Breast epithelium (tissue), 4 donors: Measurements from ENCODE around the gene GPATCH3. TPM values are rescaled to one million over a fixed set of nuclear protein-coding genes. Genes with fewer than 3 reads are reported as not detected.

Experiments
- DNase-seq, 2 donors: peaks; one replicate each; pipeline ENCODE4 v3.0.0-alpha.2; 2019; ENCODE audit warnings: low spot score in 2 of 2
- H3K27ac ChIP-seq, 2 donors: fragments of 200-600 bp; sonication (generic) in 1 of 2; one replicate each; pipeline ENCODE4 v1.5.1; 2016 to 2019; ENCODE audit warnings: mild to moderate bottlenecking in 1 of 2
- H3K27me3 ChIP-seq, 2 donors: fragments of 200-600 bp; sonication (generic) in 1 of 2; one replicate each; pipeline versions ENCODE4 v1.5.1 to v1.6.0; 2017 to 2019; ENCODE audit warnings: control low read depth in 1 of 2, mild to moderate bottlenecking in 1 of 2
- H3K36me3 ChIP-seq: fragments of 200-600 bp; one replicate; pipeline ENCODE4 v1.5.1; 2019
- H3K4me1 ChIP-seq, 2 donors: fragments of 200-600 bp; sonication (generic); one replicate each; pipeline ENCODE4 v1.5.1; 2016 to 2019; ENCODE audit warnings: control low read depth in 1 of 2
- H3K4me3 ChIP-seq, 3 donors: fragments of 200-600 bp; sonication (generic); 1 replicate in 2 of 3; 2 replicates in 1 of 3; pipeline ENCODE4 v1.5.1; 2016 to 2019; ENCODE audit warnings: mild to moderate bottlenecking in 3 of 3, moderate library complexity in 2 of 3
- H3K9me3 ChIP-seq, 2 donors: fragments of 200-600 bp; sonication (generic) in 1 of 2; one replicate each; pipeline ENCODE4 v1.5.1; 2016 to 2019; ENCODE audit warnings: control low read depth in 1 of 2
- POLR2A ChIP-seq: fragments of 450-650 bp; IDR thresholded peaks from one replicate; pipeline ENCODE4 v1.6.1; 2016; ENCODE audit warnings: antibody characterized with exemption, mild to moderate bottlenecking, moderate library complexity
- POLR2AphosphoS5 ChIP-seq, 3 donors: sonication (generic); formaldehyde crosslinking; IDR thresholded peaks; one replicate each; pipeline ENCODE4 v1.6.1; 2017; ENCODE audit warnings: antibody characterized with exemption in 3 of 3
- intact Hi-C: fragments of 100-400 bp; cut with DNase I; formaldehyde crosslinking; loops from one replicate; pipeline ENCODE4 v1.15.1; 2023; ENCODE audit warnings: low total_unique reads
- total RNA-seq, 3 donors: library from RNA; depleted of rRNA; stranded (reverse); fragments of >200 nt; gene quantifications; one replicate each; pipeline ENCODE4 v1.1.0, GENCODE V29; 2016
- TF ChIP-seq, protein P1 (sequence below), 3 donors: fragments of 450-650 bp; IDR thresholded peaks; one replicate each; pipeline ENCODE4 v1.5.1; 2016 to 2017; ENCODE audit warnings: antibody characterized with exemption in 3 of 3, mild to moderate bottlenecking in 3 of 3, moderate library complexity in 3 of 3

Gene GPATCH3
- total RNA-seq, 3 donors from 2014 or later, result 8.3 to 13.5 (median 11.8) TPM

DNA sequence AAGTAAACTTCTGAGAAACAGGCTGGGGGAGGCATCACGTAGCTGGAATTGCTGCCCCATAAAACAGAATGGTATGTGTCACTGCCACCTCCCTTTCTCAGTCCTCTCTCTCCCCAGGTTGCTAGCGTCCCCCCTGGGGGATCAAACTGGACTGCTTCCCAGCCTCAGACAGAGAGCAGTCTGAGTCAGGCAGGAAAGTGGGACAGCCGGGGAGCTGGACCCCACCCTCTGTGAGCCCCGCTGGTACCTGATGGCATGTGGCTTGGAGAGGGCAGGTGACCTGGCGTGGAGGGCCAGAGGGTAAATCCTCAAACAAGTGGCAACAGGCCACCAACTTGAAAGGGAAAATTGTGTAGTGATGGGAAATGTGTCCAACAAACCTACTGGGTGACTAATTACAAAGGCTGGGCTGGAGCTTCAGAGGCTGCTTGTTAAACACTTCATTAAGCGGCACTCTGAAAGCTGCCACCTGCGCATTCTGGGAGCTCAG is 38.3 kb downstream of the GPATCH3 start:
- H3K9me3 ChIP-seq, result no peaks in the 10 kb centered on the region
- H3K4me1 ChIP-seq, result no peaks in the 10 kb centered on the region
- peak overlapping the region; percentile 89 to 99 for H3K27ac ChIP-seq
- no peaks in the 10 kb centered on the region for H3K36me3 ChIP-seq
- peak in 1 of 3 donors; percentile 16 for TF ChIP-seq POLR2AphosphoS5 (IDR thresholded peaks at IDR 0.05)
- TF ChIP-seq, protein P1, sequence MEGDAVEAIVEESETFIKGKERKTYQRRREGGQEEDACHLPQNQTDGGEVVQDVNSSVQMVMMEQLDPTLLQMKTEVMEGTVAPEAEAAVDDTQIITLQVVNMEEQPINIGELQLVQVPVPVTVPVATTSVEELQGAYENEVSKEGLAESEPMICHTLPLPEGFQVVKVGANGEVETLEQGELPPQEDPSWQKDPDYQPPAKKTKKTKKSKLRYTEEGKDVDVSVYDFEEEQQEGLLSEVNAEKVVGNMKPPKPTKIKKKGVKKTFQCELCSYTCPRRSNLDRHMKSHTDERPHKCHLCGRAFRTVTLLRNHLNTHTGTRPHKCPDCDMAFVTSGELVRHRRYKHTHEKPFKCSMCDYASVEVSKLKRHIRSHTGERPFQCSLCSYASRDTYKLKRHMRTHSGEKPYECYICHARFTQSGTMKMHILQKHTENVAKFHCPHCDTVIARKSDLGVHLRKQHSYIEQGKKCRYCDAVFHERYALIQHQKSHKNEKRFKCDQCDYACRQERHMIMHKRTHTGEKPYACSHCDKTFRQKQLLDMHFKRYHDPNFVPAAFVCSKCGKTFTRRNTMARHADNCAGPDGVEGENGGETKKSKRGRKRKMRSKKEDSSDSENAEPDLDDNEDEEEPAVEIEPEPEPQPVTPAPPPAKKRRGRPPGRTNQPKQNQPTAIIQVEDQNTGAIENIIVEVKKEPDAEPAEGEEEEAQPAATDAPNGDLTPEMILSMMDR (IDR thresholded peaks at IDR 0.05), result no peak
- DNase-seq, result peak in 1 of 2 donors; percentile 29
- no peaks in the 10 kb centered on the region for H3K27me3 ChIP-seq
- H3K4me3 ChIP-seq, result no peak overlapping the region
- intact Hi-C loops, result no loop called here

DNA sequence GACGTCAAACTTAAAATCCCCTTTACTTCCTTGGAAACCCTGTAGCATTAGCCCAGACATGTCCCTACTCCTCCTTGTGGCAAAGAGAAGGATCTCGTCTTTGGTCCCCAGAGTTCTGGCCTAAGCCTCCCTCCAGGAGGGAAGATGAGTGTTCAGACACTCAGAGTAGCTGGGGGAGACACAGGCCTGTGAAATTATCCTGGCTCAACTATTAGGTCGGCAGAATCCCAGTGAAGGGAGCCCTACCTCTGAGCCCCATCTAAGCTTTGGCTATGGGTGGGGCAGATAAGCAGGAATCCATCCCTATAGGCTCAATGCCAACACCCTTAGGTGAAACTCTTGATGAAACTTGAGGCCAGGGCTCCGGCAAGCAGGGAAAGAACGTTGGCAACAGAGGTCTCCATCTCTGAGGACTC is 39.0 kb downstream of the GPATCH3 start:
- TF ChIP-seq POLR2A (no peak), POLR2AphosphoS5 (IDR thresholded peaks at IDR 0.05) (no peak)
- TF ChIP-seq, protein P1 (IDR thresholded peaks at IDR 0.05), result no peak
- peak overlapping the region; percentile 89 to 99 for H3K27ac ChIP-seq

DNA sequence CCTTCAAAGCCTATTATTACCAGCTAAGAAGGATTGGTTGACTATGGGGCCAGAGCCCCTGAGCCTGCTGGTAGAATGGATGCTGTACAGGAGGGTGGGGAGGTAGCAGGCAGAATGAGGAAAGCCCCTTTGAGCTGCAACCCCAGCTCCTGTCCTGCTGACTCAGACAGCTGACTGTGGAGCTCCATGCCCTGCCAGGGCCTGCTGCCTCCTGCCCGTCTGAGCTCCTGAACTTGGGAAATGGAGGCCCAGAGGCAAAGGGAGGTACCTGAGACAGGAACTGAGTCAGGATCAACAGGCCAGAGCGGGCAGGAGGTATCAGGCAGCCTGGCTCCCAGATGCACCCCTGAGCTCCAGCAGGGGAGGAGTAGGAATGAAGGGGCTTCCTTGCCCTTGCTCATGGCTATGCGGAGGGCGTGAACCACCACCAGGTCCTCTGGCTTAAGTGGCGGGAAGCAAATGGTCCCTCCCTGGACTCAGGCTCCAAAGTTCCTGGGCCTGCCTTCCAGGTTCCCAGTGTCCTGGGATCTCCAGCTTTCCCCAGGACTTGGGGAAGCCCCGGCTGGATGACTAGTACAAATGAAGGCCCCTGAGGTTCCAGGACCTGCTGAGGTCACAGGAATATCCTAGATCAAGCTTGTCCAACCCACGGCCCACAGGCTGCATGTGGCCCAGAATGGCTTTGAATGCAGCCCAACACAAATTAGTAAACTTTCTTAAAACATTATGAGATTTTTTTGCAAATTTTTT is 41.2 kb downstream of the GPATCH3 start:
- Histone ChIP-seq H3K27me3 (no peaks in the 10 kb centered on the region), H3K36me3 (no peaks in the 10 kb centered on the region), H3K4me3 (no peak overlapping the region), H3K4me1 (no peaks in the 10 kb centered on the region), H3K9me3 (no peaks in the 10 kb centered on the region), H3K27ac (peak overlapping the region in 1 of 2 donors; percentile 19)
- intact Hi-C loops, result no loop called here
- TF ChIP-seq, protein P1 (IDR thresholded peaks at IDR 0.05), result no peak
- TF ChIP-seq POLR2A (no peak), POLR2AphosphoS5 (IDR thresholded peaks at IDR 0.05) (no peak)
- no peak for DNase-seq

More for the DNA sequence above, 39.0 kb downstream of the GPATCH3 start:
- Histone ChIP-seq H3K4me3 (no peak overlapping the region), H3K4me1 (no peaks in the 10 kb centered on the region), H3K27me3 (no peaks in the 10 kb centered on the region), H3K9me3 (no peaks in the 10 kb centered on the region), H3K36me3 (no peaks in the 10 kb centered on the region)
- intact Hi-C loops, result no loop called here
- DNase-seq, result no peak

DNA sequence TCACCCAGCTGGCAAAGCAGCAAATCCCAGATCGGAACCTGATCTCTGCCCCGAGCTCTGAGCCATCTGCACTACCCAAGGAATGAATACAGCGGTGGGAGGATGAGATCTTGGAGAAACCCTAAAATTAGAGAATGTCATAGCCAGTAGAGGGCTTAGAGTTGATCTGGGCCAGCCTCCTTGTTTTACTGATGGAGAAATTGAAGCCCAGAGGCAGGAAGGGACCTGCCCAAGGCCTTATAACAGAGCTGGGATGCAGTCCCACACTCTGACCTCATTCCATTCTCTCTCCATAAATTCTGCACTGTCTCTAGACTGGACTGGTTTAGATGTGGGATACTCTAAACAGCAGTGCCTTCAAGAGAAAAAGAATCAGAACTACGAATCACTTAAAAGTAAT is 42.1 kb downstream of the GPATCH3 start:
- Histone ChIP-seq H3K4me1 (no peaks in the 10 kb centered on the region), H3K27ac (no peak overlapping the region), H3K4me3 (no peak overlapping the region), H3K36me3 (no peaks in the 10 kb centered on the region), H3K27me3 (no peaks in the 10 kb centered on the region), H3K9me3 (no peaks in the 10 kb centered on the region)
- intact Hi-C loops, result no loop called here
- no peak for TF ChIP-seq POLR2A
- no peak for TF ChIP-seq POLR2AphosphoS5 (IDR thresholded peaks at IDR 0.05)
- TF ChIP-seq, protein P1 (IDR thresholded peaks at IDR 0.05), result no peak
- DNase-seq, result no peak

DNA sequence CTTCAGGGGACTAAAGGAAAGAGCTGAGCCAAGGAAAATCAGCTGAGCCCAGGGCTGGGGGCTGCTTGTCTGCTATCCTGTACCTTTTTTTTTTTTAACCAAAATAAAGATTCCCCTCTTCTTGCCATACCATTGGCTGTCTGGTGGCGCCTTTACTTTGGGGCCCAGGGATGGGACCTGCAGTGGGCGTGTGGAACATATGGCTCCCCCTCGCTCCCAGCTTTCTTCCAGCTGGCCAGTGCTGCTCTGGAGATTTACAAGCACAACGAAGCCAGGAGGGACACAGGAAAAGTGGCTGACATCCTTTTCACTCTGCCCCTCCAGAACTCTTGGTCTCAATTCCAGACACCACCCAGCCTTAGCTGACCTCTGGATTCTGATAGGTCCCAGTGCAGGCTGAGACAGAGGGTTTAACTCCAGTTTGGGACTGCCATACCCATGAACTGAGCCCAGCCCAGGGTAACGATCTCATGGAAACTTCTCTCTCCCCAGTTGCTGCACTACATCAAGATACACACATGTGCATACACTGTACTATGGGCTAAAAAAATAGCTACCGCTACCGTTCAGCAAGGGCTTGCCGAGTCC is 42.7 kb downstream of the GPATCH3 start:
- TF ChIP-seq, protein P1 (IDR thresholded peaks at IDR 0.05), result no peak
- TF ChIP-seq POLR2AphosphoS5 (IDR thresholded peaks at IDR 0.05) (no peak), POLR2A (no peak)
- Histone ChIP-seq H3K27ac (no peak overlapping the region), H3K9me3 (no peaks in the 10 kb centered on the region), H3K4me3 (no peak overlapping the region), H3K36me3 (no peaks in the 10 kb centered on the region), H3K4me1 (no peaks in the 10 kb centered on the region), H3K27me3 (no peaks in the 10 kb centered on the region)
- DNase-seq, result no peak
- intact Hi-C loops, result no loop called here
